GM10847 (cell line): Measurements from ENCODE around the gene TAF15.

ENCODE experiments used
- POLR2A ChIP-seq: IDR thresholded peaks from 2 replicates; pipeline ENCODE4 v1.6.1; 2011; ENCODE audit not compliant: insufficient read length; ENCODE audit errors: extremely low read depth

TAF15 gene

DNA sequence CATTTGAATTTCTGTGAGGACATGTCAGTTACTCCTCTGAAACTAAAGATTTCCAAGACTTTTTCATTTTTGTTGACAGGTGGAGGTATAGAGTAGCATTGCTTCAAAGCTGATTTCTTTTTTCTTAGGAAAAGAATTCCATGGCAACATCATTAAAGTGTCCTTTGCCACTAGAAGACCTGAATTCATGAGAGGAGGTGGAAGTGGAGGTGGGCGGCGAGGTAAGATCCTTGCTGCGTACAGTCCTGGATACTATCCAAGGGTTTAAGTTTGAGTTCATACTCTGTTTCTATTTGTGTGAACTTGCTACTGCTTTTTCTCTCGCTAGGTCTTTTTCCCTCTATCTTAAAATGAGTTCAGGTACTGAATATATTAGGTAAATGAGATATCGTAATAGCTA lies 33.0 kb downstream of the TAF15 start:
- no peak for TF ChIP-seq POLR2A

DNA sequence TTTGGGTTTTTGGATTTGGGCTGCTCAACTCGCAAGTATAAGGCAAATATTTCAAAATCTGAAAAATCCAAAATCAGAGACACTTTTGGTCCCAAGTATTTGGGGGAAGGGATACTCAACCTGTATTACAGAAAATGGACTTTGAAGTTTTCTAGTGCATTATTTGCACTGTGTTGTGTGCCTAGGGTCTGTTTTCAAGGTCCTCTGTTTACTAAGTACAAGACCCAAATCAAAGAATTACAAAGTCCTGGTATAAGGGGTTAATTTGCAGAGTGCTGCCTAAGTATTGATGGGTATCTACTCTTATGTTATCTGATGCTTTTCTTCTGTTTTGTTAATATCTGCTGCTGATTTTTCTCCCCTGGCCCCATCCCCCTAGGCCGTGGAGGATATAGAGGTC lies 34.4 kb downstream of the TAF15 start:
- no peak for TF ChIP-seq POLR2A

- TF ChIP-seq POLR2A = no peak
Measured at GRCh38 chr17:35844547-35844946, 35.3 kb downstream of the TAF15 start.

DNA sequence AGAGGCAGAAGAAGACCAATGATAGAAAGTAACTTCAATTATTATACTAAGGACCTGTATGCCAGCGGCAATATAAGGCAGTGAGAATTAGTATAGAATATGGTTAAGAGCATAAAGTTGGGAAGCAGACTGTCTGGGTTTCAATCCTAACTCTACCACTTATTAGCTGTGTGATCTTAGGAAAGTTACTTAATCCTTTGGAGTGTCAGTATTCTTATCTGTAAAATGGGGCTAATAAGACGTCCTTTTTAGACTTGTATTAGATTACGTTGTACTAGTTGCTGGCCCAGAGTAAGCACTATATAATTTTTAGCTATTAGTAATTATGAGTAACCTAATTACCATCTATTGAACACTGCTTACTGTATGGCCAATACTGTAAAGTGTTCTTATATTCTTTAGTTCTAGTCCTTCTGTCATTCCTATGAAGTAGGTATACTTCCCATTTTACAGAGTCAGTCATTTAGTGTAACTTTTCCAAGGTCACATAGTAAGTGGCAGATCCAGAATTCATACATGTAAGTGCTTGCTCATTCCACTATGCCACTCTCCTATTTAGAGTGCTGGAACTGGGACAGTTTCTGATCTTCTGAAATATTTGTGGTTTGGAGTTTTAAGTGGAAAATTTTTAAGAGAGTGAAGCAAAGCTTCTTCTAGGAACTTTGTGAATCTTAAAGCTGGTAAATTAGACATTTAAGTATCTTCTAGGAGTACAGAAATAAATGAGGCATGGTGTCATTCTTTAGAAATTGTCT lies 36.9 kb downstream of the TAF15 start:
- TF ChIP-seq POLR2A = no peak

DNA sequence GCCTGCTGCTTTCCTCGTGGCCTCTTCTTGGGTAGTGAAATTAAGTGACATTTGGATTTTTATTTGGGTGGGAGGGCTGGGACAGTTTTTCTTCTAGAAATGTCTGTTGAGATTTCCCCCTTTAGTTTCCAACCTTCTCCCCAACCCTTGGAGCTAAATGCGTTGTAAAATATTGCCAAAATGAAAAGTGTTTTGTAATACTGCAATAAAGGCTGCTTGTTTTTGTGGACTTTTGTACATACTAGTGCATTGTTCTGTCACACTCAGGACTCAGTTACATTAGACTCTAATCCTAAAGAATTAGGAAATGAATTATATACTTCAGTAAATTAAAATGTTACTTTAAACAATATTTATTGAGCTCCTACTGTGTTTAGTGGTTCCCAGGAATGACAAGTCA lies 37.7 kb downstream of the TAF15 start:
- no peak for TF ChIP-seq POLR2A

- TF ChIP-seq POLR2A = no peak
Measured at GRCh38 chr17:35847633-35848373, 38.5 kb downstream of the TAF15 start.

DNA sequence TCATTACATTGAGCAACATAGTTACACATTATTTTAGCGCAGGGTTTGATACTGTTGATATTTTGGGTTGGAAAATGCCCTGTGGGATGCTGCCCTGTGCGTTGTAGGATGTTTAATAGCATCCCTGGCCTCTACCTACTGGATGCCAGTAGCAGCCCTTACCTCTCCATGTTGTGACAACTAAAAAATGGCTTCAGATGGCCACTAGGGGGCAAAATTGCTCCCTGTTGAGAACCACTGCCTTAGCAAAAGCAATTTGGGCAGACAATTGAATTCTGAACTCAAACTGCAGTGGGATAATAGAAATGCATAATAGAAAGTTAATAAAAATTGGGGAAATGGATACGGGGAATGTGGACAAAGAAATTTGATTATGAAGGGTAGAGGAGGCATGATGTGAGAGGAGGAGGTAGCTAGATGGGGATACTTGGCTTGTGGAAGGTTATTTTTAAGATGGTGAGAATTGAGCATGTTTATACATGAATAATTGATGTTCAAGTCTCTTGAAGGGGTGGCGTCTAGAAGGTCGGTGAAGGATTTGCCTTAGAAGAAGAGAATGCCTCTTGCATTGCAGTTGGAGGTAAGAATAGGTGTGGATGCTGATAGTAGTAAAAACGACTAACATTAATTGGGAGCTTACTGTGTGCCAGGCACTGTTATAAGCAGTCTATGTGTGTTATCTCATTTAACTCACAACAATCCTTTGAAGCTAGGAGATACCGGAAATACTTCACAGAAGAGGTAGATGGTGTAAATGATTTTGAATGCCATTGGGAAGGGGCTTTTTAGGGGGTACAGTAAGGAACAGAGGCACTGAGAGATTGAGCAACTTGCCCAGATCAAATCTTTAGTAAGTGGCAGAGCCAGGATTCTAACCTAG lies 40.4 kb downstream of the TAF15 start:
- TF ChIP-seq POLR2A = no peak

GRCh38 chr17:35855965-35856364 lies 46.7 kb downstream of the TAF15 start:
- no peak for TF ChIP-seq POLR2A

DNA sequence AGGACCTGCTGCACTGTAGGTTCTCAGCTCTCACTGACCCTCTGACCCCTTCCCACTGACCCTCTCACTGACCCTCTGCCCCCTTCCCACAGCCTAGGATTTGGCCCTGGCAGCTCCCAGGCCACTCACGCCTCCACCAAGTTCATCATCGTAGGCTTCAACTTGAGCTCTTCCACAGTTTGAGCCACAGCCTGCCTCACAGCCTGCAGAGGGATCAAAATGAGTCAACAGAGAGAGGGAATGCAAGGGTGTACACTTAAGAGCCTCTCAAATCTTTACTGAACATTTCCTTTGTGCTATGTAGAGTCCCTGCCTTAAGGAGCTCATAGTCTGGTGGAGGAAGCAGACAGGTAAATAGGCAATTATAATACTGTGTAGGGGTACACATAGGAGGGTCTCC lies 47.3 kb downstream of the TAF15 start:
- TF ChIP-seq POLR2A = no peak

GRCh38 chr17:35864853-35865252 lies 55.6 kb downstream of the TAF15 start:
- TF ChIP-seq POLR2A = no peak

DNA sequence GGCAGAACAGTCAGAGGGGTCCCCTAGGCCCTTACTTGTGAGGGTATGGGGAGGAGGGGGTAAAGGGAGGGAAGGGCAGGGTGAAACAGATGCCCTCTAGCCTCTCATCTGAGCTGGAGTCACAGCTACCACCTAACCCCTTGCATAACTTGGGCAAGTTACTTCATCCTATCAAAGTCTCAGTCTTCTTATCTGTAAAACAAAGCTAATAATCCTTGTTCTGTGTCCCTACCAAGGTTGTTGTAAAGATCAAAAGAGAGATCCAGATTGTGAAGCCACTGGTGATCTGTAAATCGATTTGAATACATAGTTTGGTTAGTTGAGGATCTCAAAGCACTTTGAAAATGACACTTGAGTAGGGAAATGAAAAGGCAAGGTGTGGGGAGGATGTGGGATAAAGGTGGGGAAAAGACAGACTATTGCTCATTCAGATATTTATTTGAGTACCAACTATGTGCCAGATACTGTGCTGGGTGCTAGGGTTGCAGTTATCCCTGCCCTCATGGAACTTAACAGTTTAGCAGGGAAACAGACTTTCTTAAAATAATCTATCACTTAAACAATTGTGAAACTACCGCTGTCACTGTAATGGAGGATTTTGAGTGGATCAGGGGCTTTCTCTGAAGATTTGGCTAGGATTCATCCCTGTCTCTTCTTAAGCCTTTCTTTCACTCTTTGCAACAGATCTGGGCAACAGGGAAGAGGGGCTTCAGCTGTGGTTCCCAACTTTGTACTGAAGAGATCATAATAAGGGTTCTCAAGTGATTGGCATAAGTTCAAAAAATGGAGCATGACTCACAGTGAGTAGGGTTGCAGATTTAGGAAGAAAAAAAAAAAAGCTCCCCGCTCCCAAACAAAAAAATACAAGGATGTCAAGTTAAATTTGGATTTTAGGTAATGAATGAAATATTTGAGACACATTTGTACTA lies 56.4 kb downstream of the TAF15 start:
- TF ChIP-seq POLR2A = no peak

- no peak for TF ChIP-seq POLR2A
Measured at GRCh38 chr17:35866341-35866950, 57.2 kb downstream of the TAF15 start.

- TF ChIP-seq POLR2A = no peak
Measured at GRCh38 chr17:35867574-35867973, 58.3 kb downstream of the TAF15 start.

DNA sequence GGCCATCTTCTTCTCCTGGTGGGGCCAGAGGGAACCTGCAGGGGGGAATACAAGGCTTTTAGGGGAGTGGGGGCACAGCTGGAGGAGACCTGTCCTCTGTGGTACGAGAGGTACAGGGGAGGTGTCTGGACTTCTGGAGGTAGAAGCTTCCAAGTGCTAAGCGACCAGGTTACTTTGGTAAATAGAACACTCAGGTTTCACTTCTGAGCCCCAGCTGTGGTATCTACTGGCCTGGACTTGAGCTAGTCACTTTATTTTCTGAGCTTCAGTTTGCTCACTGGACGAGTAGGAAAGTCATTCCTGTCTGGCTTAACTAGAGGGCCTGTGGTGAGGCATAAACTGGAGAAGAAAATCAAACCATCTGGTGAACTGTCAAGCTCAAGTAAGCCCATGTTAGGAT lies 59.5 kb downstream of the TAF15 start, which contains the start of gene HEATR9:
Gene HEATR9 (minus strand): TSS at position 155 of the 400 bp plus-strand sequence. CDS start 149 bp downstream, at position 6.
- TF ChIP-seq POLR2A = no peak
